SK-N-SH (cell line): ENCODE data around the gene FBN1. TPM values are rescaled to one million over a fixed set of nuclear protein-coding genes. Genes with fewer than 3 reads are reported as not detected.

ENCODE experiments used
- CTCF ChIA-PET: fragments of 300-600, 350-600 bp; formaldehyde crosslinking; extraction: SDS; loops from one replicate; lab custom pipeline; 2021; lab: Yijun Ruan, JAX
- POLR2A ChIA-PET: fragments of 350-600 bp; sonication (Branson Sonifier 250); formaldehyde crosslinking; extraction: SDS; loops from one replicate; lab custom pipeline; 2020; ENCODE audit warnings: antibody characterized with exemption, inconsistent platforms; lab: Yijun Ruan, JAX
- DNase-seq: peaks from one replicate; pipeline ENCODE4 v3.0.0; 2012
- H2AFZ ChIP-seq: fragments of 200-600 bp; sonication (generic); 2 replicates; pipeline ENCODE4 v1.8.1; 2016; ENCODE audit warnings: antibody characterized with exemption, mild to moderate bottlenecking, low read depth
- H3F3A ChIP-seq: fragments of 200-600 bp; sonication (generic); replicated peaks from 2 replicates; pipeline ENCODE3; 2016; ENCODE audit warnings: antibody characterized with exemption, mild to moderate bottlenecking; ENCODE audit not compliant: insufficient read depth
- H3K27ac ChIP-seq, 2 experiments: fragments of 200-500 bp in 1 of 2; fragments of 200-600 bp in 1 of 2; sonication (Bioruptor generic) in 1 of 2; sonication (generic), shearing (Covaris generic) in 1 of 2; 2 replicates each; pipeline versions ENCODE4 v1.5.1 to v1.6.1; 2014 to 2016; ENCODE audit warnings: low read depth in 2 of 2, inconsistent platforms in 1 of 2, low read length in 1 of 2, mild to moderate bottlenecking in 1 of 2, mixed read lengths in 1 of 2
- H3K27me3 ChIP-seq: fragments of 200-600 bp; sonication (generic), shearing (Covaris generic); 2 replicates; pipeline ENCODE4 v1.6.1; 2016; ENCODE audit warnings: mixed run types; ENCODE audit not compliant: insufficient read depth
- H3K36me3 ChIP-seq, 2 experiments: fragments of 200-500 bp in 1 of 2; fragments of 200-600 bp in 1 of 2; sonication (Bioruptor generic) in 1 of 2; sonication (generic) in 1 of 2; replicated peaks in 1 of 2; 2 replicates each; pipeline versions ENCODE3 to v1.5.1; 2014 to 2016; ENCODE audit warnings: low read length in 1 of 2, mild to moderate bottlenecking in 1 of 2; ENCODE audit not compliant: insufficient read depth in 2 of 2, control insufficient read depth in 1 of 2
- H3K4me1 ChIP-seq, 2 experiments: fragments of 200-500 bp in 1 of 2; fragments of 200-600 bp in 1 of 2; sonication (Bioruptor generic) in 1 of 2; sonication (generic), shearing (Covaris generic) in 1 of 2; 2 replicates each; pipeline versions ENCODE4 v1.5.1 to v1.6.1; 2014 to 2016; ENCODE audit warnings: low read depth in 1 of 2, low read length in 1 of 2, mixed run types in 1 of 2; ENCODE audit not compliant: insufficient read depth in 2 of 2, control insufficient read depth in 1 of 2
- H3K4me2 ChIP-seq: fragments of 200-600 bp; sonication (generic), shearing (Covaris generic); 2 replicates; pipeline ENCODE4 v1.6.1; 2017; ENCODE audit warnings: mixed run types
- H3K4me3 ChIP-seq, 2 experiments: fragments of 200-500 bp in 1 of 2; fragments of 200-600 bp in 1 of 2; sonication (Bioruptor generic) in 1 of 2; sonication (generic), shearing (Covaris generic) in 1 of 2; 2 replicates each; pipeline versions ENCODE4 v1.5.1 to v1.8.1; 2014 to 2016; ENCODE audit warnings: low read depth in 2 of 2, inconsistent platforms in 1 of 2, low read length in 1 of 2, mild to moderate bottlenecking in 1 of 2, mixed read lengths in 1 of 2, moderate library complexity in 1 of 2
- H3K79me2 ChIP-seq: fragments of 200-600 bp; sonication (generic); 2 replicates; pipeline ENCODE4 v1.8.1; 2017; ENCODE audit warnings: mild to moderate bottlenecking; ENCODE audit not compliant: insufficient read depth
- H3K9ac ChIP-seq: fragments of 200-600 bp; sonication (generic); 2 replicates; pipeline ENCODE4 v1.6.1; 2017; ENCODE audit warnings: mixed run types
- H3K9me2 ChIP-seq: fragments of 200-600 bp; sonication (generic); 2 replicates; pipeline ENCODE4 v1.6.1; 2017; ENCODE audit warnings: mixed run types
- H3K9me3 ChIP-seq: fragments of 200-600 bp; sonication (generic); 2 replicates; pipeline ENCODE4 v1.6.1; 2017; ENCODE audit warnings: mixed run types, mild to moderate bottlenecking, moderate library complexity
- H4K20me1 ChIP-seq: fragments of 200-600 bp; sonication (generic); 2 replicates; pipeline ENCODE4 v1.6.1; 2017; ENCODE audit warnings: mild to moderate bottlenecking, mixed run types; ENCODE audit not compliant: insufficient read depth
- CHD2 ChIP-seq: fragments of 150-350 bp; IDR thresholded peaks from 2 replicates; pipeline ENCODE4 v1.6.1; 2018; ENCODE audit warnings: low read length; ENCODE audit not compliant: partially characterized antibody
- ELF1 ChIP-seq: IDR thresholded peaks from 2 replicates; pipeline ENCODE4 v1.4.0; 2012
- FOSL2 ChIP-seq: IDR thresholded peaks from 2 replicates; pipeline ENCODE4 v1.4.0; 2012; ENCODE audit warnings: low read depth, mild to moderate bottlenecking, moderate library complexity, borderline replicate concordance
- GABPA ChIP-seq: IDR thresholded peaks from 2 replicates; pipeline ENCODE4 v1.4.0; 2012; ENCODE audit warnings: low read depth, mild to moderate bottlenecking
- NFIC ChIP-seq: IDR thresholded peaks from 2 replicates; pipeline ENCODE4 v1.4.0; 2012; ENCODE audit warnings: borderline replicate concordance
- NRF1 ChIP-seq: IDR thresholded peaks from 2 replicates; pipeline ENCODE4 v1.6.1; 2012; ENCODE audit warnings: low read depth, mild to moderate bottlenecking, low read length
- RCOR1 ChIP-seq: fragments of 150-350 bp; IDR thresholded peaks from 2 replicates; pipeline ENCODE4 v1.6.1; 2017; ENCODE audit warnings: antibody characterized with exemption, low read length
- REST ChIP-seq: IDR thresholded peaks from 2 replicates; pipeline ENCODE4 v1.6.1; 2012; ENCODE audit warnings: mild to moderate bottlenecking, low read depth, low read length, moderate library complexity
- RXRA ChIP-seq: IDR thresholded peaks from 2 replicates; pipeline ENCODE4 v1.4.0; 2012; ENCODE audit warnings: low read depth, mild to moderate bottlenecking, borderline replicate concordance
- SMC3 ChIP-seq: IDR thresholded peaks from 2 replicates; pipeline ENCODE4 v1.6.1; 2012; ENCODE audit warnings: low read depth, low read length, improper control_type of control experiment
- TAF1 ChIP-seq: IDR thresholded peaks from 2 replicates; pipeline ENCODE4 v1.6.1; 2012; ENCODE audit warnings: low read depth, mild to moderate bottlenecking, low read length, moderate library complexity, borderline replicate concordance
- WGBS: methylation state at CpG from one replicate; pipeline ENCODE4 v1.1.6; 2017; ENCODE audit warnings: low lambda C conversion rate; 5-methylcytosine and 5-hydroxymethylcytosine counted together
- polyA plus RNA-seq, 3 experiments: library from polyadenylated mRNA; depleted of rRNA; stranded (reverse); fragments of >200 nt; gene quantifications; 2 replicates each; pipeline ENCODE4 v1.2.3, GENCODE V29; 2012

FBN1 gene
- polyA plus RNA-seq, 1 of the 3 experiments (the other 2 are of a cell fraction), result 248 TPM

GRCh38 chr15:48477795-48478360, 167.6 kb downstream of the FBN1 start:
- Histone ChIP-seq H3K4me2 (no peak overlapping the region), H3K27ac (no peak overlapping the region), H3K4me1 (no peaks in the 10 kb centered on the region; a peak in 2 of 4 replicates), H2AFZ (no peak overlapping the region), H3K36me3 (peaks cover 85 to 91% of the 10 kb centered on the region in 2 experiments), H4K20me1 (no peaks in the 10 kb centered on the region), H3K9ac (no peak overlapping the region), H3F3A (peaks cover 38% of the 10 kb centered on the region), H3K27me3 (no peaks in the 10 kb centered on the region), H3K9me3 (no peaks in the 10 kb centered on the region), H3K79me2 (no peaks in the 10 kb centered on the region), H3K4me3 (no peak overlapping the region), H3K9me2 (no peaks in the 10 kb centered on the region)
- ChIA-PET POLR2A (no interaction called here), CTCF (interaction anchor here (1.0 to 1.1 kb wide), 2 partner anchors 17 to 24 kb away, joined by 3 to 4 read pairs; no protein-coding TSS in a partner anchor)
- no peak for DNase-seq
- TF ChIP-seq CHD2, result no peak
- TF ChIP-seq ELF1, result no peak
- TF ChIP-seq TAF1, result no peak
- no peak for TF ChIP-seq GABPA
- no peak for TF ChIP-seq REST
- no peak for TF ChIP-seq FOSL2
- 93% methylated on average over 6 of the region's 6 CpGs for WGBS

GRCh38 chr15:48475600-48476395, 169.7 kb downstream of the FBN1 start:
- Histone ChIP-seq H3F3A (peaks cover 38% of the 10 kb centered on the region), H3K27ac (peak overlapping the region in 1 of 2 experiments; percentile 6; a peak in 2 of 4 replicates), H3K4me3 (no peak overlapping the region), H2AFZ (no peak overlapping the region), H3K4me1 (no peaks in the 10 kb centered on the region; a peak in 2 of 4 replicates), H3K79me2 (peaks cover 7% of the 10 kb centered on the region; the same call in 1 of the 2 replicates), H4K20me1 (no peaks in the 10 kb centered on the region), H3K4me2 (no peak overlapping the region), H3K9me3 (no peaks in the 10 kb centered on the region), H3K9me2 (no peaks in the 10 kb centered on the region), H3K27me3 (no peaks in the 10 kb centered on the region), H3K36me3 (peaks cover 86 to 92% of the 10 kb centered on the region in 2 experiments), H3K9ac (no peak overlapping the region)
- TF ChIP-seq RXRA (no peak), NFIC (no peak), NRF1 (no peak), TAF1 (no peak), RCOR1 (no peak), SMC3 (no peak)
- DNase-seq, result no peak
- ChIA-PET POLR2A (no interaction called here), CTCF (interaction anchor here (1.0 kb wide), 1 partner anchor 31 kb away, joined by 3 read pairs; no protein-coding TSS in a partner anchor)
- 86% methylated on average over 2 of the region's 2 CpGs for WGBS
